HG02884 (cell line): ENCODE measurements around the gene ZNF506.
"Not testable (repeated sequence)": the region's sequence is repeated elsewhere in the genome, so short reads cannot be mapped to it uniquely, and the experiment has no call there.

Source experiments
- ATAC-seq: cut with Tn5 transposase; IDR thresholded peaks from one replicate; pipeline ENCODE4 v1.9.1; 2021; ENCODE audit warnings: mild to moderate bottlenecking, moderate library complexity; ENCODE audit not compliant: unreplicated experiment

The ZNF506 gene

DNA sequence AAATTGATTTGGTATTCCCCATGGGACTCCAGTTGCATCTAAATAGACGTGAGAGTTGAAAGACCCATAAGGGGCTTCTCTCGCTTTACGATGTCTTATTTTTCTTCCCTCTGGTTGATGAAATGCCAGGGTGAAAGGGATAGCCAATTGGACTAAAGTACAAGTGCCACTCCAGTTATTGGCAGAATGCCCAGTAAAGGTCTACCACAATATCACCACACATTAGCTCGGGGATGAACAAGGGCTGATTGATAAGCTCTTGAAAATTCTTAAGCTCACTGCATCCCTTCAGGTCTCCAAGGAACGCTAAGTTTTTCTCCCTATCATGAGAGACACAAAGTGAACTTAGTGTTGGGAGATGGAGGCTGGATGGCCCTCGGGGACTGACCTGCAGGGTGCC, 39.8 kb downstream of the ZNF506 start:
- ATAC-seq: not testable (repeated sequence)

- ATAC-seq: no peak
Measured at GRCh38 chr19:19778666-19779065, 42.9 kb downstream of the ZNF506 start.

DNA sequence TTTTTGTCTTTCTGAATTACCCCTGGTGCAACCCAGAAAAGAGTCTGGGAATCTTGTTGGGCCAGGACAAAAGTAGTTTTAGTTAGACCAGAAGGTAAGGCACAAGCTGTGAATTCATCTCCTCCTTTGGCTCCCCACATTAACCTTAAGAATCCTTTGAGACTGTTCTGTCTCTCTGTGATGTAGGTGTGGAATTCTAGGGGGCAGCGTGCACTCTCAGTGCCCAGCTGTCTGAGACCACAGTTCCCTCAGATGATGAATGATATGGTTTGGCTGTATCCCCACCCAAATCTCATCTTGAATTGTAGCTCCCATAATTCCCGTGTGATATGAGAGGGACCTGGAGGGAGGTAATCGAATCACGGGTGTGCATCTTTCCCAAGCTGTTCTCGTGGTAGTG, 43.9 kb downstream of the ZNF506 start:
- ATAC-seq: no peak

GRCh38 chr19:19776206-19777008, 45.1 kb downstream of the ZNF506 start:
- ATAC-seq: peak; percentile 98

DNA sequence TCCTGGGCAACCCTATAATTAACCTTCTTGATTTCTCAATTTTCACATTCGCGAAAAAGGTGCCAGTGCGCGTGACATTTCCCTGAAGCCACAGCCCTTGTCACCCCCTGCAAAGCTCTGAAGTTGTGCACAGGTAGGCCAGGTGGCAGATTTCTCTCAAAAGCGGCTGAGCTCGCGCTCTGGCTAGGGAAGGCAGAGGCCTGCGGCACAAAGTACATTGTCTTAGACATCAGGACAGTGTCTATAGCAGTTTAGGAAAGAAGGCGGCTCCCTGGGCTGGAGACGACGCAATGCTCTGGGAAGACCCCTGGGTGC, 45.7 kb downstream of the ZNF506 start:
- ATAC-seq: peak; percentile 11

DNA sequence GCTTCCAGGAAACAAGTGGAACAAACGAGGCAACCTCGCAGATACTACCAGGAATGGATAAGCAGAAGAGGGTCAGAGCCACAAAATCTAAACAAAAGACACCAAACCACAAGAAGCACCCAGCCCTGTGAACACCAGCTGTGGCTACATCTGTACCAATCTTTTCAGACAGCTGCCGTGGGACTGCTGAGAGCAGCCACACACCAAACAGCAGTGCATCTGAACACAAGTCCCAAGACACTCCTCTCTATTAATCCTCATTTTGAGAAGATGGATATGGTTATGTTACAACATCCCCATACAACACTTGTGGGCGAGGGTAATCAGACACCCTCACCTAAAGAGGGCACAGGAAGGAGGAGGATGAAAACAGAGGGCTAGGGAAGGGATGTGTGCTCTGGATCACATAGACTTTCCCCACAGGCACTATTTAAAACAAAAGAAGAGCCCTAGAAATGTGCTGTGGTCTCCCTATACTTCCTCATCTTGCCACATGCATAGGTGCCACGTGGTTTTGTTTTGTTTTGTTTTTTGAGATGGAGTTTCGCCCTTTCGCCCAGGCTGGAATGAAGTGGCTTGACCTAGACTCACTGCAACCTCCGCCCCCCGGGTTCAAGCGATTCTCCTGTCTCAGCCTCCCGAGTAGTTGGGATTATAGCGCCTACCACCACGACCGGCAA, 47.1 kb downstream of the ZNF506 start:
- no peak for ATAC-seq

- not testable (repeated sequence) for ATAC-seq
Measured at GRCh38 chr19:19771963-19772362, 49.6 kb downstream of the ZNF506 start.

- not testable (repeated sequence) for ATAC-seq
Measured at GRCh38 chr19:19769971-19770370, 51.6 kb downstream of the ZNF506 start.

DNA sequence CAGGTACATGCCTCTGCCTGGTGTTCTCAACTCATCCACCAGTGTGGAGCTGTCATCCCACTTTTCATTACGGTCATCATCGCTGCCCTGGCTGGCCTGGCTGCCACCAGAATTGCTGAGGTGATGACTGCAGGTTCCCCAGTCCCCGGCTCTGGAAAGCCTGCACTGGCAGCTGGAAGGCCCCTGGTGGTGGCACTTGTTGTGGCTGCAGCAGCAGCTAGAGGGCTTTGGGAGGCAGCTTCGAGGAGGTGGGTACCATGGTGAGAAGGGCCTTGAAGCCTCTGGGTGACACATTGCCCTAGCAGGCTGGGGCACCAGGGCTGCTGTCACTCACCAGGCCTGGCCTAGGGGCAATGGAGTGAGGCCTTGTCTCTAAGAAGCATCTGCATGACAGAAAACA, 63.4 kb downstream of the ZNF506 start:
- ATAC-seq: no peak

DNA sequence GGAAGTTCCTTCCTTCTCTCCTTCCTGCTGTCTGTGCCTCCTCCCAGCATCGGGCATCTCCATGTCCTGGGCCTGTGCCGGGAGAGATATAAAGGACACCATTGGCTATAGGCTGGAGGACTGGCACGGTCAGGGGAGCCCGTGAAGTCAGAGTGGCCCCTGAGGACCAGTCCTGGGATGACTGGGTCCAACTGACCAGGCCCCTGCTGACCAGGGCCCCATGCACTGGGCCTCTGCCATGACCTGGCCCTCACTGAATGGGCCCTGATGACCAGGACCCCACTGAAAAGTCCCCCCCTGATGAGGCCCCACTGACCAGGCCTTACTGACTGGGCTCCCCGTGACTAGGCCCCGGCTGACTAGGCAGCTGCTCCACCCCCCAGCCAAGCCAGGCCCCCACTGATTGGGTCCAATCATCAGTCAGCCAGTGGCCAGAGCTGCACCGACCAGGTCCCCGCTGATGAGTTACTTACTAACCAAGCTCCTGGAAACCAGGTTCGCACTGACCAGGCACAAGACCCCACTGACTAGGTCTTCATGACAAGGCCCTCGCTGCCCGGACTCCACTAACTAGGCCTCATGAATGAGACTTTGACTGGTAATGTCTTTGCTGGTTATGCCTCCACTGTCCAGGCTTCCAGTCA, 68.7 kb downstream of the ZNF506 start:
- ATAC-seq: no peak

GRCh38 chr19:19751846-19752245, 69.7 kb downstream of the ZNF506 start:
- no peak for ATAC-seq

GRCh38 chr19:19750842-19751790, 70.4 kb downstream of the ZNF506 start:
- no peak for ATAC-seq

GRCh38 chr19:19749908-19750841, 71.4 kb downstream of the ZNF506 start:
- no peak for ATAC-seq

GRCh38 chr19:19749117-19749907, 72.2 kb downstream of the ZNF506 start:
- no peak for ATAC-seq

GRCh38 chr19:19748249-19748938, 73.2 kb downstream of the ZNF506 start:
- no peak for ATAC-seq

DNA sequence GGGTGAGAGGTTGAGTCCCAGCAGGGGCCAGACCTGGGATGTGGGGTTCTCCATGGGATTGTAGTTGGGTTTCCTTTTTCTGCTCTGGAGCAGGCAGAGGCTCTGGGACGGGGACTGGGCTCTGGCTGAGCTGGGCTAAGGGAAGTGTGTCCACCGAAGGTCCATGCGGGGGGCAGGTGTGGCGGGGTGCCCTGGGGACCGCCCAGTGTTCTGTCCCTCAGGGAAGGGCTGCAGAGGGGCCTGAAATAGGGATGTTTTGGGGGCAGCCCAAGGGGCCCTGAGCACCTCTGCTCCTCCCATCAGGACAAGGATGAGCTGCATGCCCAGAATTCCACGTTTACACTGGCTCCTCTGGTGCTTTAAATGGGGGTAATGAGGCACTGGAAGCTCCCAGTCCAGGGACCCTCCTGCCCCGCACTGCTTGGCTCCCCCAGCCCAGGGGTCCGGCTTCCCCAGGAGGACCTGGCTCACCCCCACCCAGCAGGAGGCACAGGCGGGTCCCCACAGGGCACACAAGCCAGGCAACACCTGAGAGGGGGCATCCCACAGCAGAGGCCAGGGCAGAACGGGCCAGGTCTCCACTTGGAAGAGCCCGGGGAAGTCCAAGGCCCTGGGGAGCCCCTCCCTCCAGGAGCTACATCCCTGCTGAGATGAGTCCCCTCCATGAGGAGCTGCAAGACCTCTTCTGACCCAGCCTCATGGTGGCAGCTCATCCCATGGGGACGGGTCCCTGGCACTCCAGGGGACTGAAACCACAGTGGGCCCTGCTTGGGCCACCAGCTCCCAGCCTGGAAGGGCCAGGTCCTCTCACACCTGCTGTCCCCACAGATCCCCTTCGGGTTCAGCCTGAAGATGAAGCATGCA, 74.0 kb downstream of the ZNF506 start:
- ATAC-seq: no peak
